ENCODE measurements around the gene COL4A3.

COL4A3 gene

DNA sequence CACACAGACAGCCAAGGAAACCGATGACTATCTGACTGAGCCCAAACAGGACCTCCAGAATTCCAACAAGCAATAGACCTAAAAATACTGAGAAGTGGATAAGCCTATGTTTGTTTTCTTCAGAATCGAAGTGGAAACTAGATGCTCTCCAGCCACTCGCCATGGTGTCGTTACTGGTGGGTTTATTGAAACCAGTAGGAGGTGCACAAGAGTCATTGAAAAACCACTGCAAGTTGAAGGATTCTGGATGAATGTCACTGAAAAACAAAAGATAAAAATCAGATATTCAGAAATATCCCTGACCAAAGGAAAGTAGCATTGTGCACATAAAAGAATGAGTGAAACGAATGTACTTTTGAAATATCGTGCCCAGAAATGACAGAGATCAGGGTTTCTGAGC, 199.3 kb downstream of the COL4A3 start:
- Histone ChIP-seq H3K4me3 (ENCODE audit: low read depth, low read length) (no peak overlapping the region), H3K9me3 (no peaks in the 10 kb centered on the region), H3K27me3 (no peaks in the 10 kb centered on the region), H3K36me3 (peaks cover 6% of the 10 kb centered on the region), H3K4me1 (peaks cover 15% of the 10 kb centered on the region)
- no peak for DNase-seq
- TF ChIP-seq, protein P1, sequence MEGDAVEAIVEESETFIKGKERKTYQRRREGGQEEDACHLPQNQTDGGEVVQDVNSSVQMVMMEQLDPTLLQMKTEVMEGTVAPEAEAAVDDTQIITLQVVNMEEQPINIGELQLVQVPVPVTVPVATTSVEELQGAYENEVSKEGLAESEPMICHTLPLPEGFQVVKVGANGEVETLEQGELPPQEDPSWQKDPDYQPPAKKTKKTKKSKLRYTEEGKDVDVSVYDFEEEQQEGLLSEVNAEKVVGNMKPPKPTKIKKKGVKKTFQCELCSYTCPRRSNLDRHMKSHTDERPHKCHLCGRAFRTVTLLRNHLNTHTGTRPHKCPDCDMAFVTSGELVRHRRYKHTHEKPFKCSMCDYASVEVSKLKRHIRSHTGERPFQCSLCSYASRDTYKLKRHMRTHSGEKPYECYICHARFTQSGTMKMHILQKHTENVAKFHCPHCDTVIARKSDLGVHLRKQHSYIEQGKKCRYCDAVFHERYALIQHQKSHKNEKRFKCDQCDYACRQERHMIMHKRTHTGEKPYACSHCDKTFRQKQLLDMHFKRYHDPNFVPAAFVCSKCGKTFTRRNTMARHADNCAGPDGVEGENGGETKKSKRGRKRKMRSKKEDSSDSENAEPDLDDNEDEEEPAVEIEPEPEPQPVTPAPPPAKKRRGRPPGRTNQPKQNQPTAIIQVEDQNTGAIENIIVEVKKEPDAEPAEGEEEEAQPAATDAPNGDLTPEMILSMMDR (IDR thresholded peaks at IDR 0.05; ENCODE audit: low read depth, low read length), result peak; percentile 55
